K562 (cell line): ENCODE measurements around the gene PTPN1. TPM values are rescaled to one million over a fixed set of nuclear protein-coding genes. Genes with fewer than 3 reads are reported as not detected.

Experiments used
- CBX2 ChIP-seq: fragments of 200-600 bp; sonication (generic); IDR thresholded peaks from one replicate; pipeline ENCODE4 v1.6.1; 2012; ENCODE audit warnings: mild to moderate bottlenecking, low read length, inconsistent platforms; ENCODE audit not compliant: insufficient read depth, poor library complexity, severe bottlenecking
- CGGBP1 ChIP-seq: fragments of 250-450 bp; sonication (Bioruptor Pico); IDR thresholded peaks from 2 replicates; pipeline ENCODE4 v1.9.0; 2021; ENCODE audit warnings: mild to moderate bottlenecking
- CHAMP1 ChIP-seq: fragments of 450-650 bp; IDR thresholded peaks from 2 replicates; pipeline ENCODE4 v1.6.1; 2016; ENCODE audit warnings: mild to moderate bottlenecking
- ETV6 ChIP-seq, 3 experiments: fragments of 150-350 bp in 1 of 3; sonication (generic) in 1 of 3; formaldehyde crosslinking in 1 of 3; IDR thresholded peaks; 2 replicates each; pipeline versions ENCODE4 v1.6.1 to v1.8.0; 2014 to 2022; ENCODE audit warnings: borderline replicate concordance in 2 of 3, low read depth in 2 of 3, antibody characterized with exemption in 1 of 3, low read length in 1 of 3, mild to moderate bottlenecking in 1 of 3, missing genetic modification reagents in 1 of 3
- HEY1 ChIP-seq: fragments of 250-450 bp; sonication (Bioruptor Pico); IDR thresholded peaks from 2 replicates; pipeline ENCODE4 v1.5.0; 2020; ENCODE audit warnings: mild to moderate bottlenecking, moderate library complexity, borderline replicate concordance
- HINFP ChIP-seq: fragments of 450-650 bp; conservative IDR thresholded peaks from 2 replicates; pipeline ENCODE4 v1.6.1; 2016; ENCODE audit warnings: missing genetic modification characterization, low read depth, mild to moderate bottlenecking, control low read depth, missing compliant biosample characterization
- HNRNPUL1 ChIP-seq: fragments of 200-400 bp; formaldehyde crosslinking; IDR thresholded peaks from 2 replicates; pipeline ENCODE4 v1.6.1; 2017; ENCODE audit warnings: low read length
- MITF ChIP-seq: IDR thresholded peaks from 2 replicates; pipeline ENCODE4 v1.6.1; 2014; ENCODE audit warnings: antibody characterized with exemption
- NR2C2 ChIP-seq, 2 experiments: fragments of 200-800 bp in 1 of 2; sonication (Bioruptor generic) in 1 of 2; sonication (generic) in 1 of 2; formaldehyde crosslinking in 1 of 2; IDR thresholded peaks; 2 replicates each; pipeline versions ENCODE4 v1.6.1 to v1.8.0; 2016 to 2022; ENCODE audit warnings: mild to moderate bottlenecking in 1 of 2, missing compliant biosample characterization in 1 of 2, missing genetic modification characterization in 1 of 2, missing genetic modification reagents in 1 of 2
- PBX2 ChIP-seq, 2 experiments: IDR thresholded peaks in 1 of 2; conservative IDR thresholded peaks in 1 of 2; 2 replicates each; pipeline ENCODE4 v1.6.1; 2016; ENCODE audit warnings: low read depth in 2 of 2, mild to moderate bottlenecking in 1 of 2, missing compliant biosample characterization in 1 of 2, missing genetic modification characterization in 1 of 2, moderate library complexity in 1 of 2
- PURB ChIP-seq: sonication (generic); formaldehyde crosslinking; IDR thresholded peaks from 2 replicates; pipeline ENCODE4 v1.9.0; 2021; ENCODE audit warnings: low read depth, mild to moderate bottlenecking, missing genetic modification reagents
- RBM25 ChIP-seq: fragments of 200-400 bp; formaldehyde crosslinking; IDR thresholded peaks from 2 replicates; pipeline ENCODE4 v1.6.1; 2018; ENCODE audit warnings: low read length, low read depth, moderate library complexity; ENCODE audit not compliant: severe bottlenecking
- TRIM24 ChIP-seq, 2 experiments: fragments of 450-650 bp; IDR thresholded peaks; 2 replicates each; pipeline ENCODE4 v1.6.1; 2016
- ZFP30 ChIP-seq: fragments of 250-450 bp; sonication (Bioruptor Pico); IDR thresholded peaks from 2 replicates; pipeline ENCODE4 v1.8.0; 2022; ENCODE audit warnings: moderate library complexity, mild to moderate bottlenecking, inconsistent platforms, borderline replicate concordance
- ZNF175 ChIP-seq: fragments of 200-800 bp; sonication (Bioruptor generic); IDR thresholded peaks from 2 replicates; pipeline ENCODE4 v1.6.1; 2016; ENCODE audit warnings: low read depth, mild to moderate bottlenecking, missing genetic modification characterization, missing compliant biosample characterization
- polyA plus RNA-seq, 8 experiments: library from polyadenylated mRNA; depleted of rRNA in 4 of 8; stranded (reverse) in 5 of 8; unstranded in 3 of 8; fragments of >200 nt; fragmentation: Nextera tagmentation in 2 of 8; fragmentation: Illumina TruSeq in 1 of 8; extraction: Ambion mirVana in 2 of 8; extraction: Trizol in 1 of 8; gene quantifications; 2 replicates each; pipeline versions ENCODE4 v1.2.1 to v1.2.3, GENCODE V29; 2011 to 2014; ENCODE audit warnings: inconsistent platforms in 1 of 8, missing spikeins in 1 of 8
- total RNA-seq, 7 experiments: library from RNA; depleted of rRNA in 6 of 7; stranded (reverse); fragments of >200 nt in 6 of 7; fragmentation: Illumina TruSeq in 2 of 7; extraction: Trizol in 2 of 7; gene quantifications; 2 replicates each; pipeline versions ENCODE4 v1.2.1 to v1.2.3, GENCODE V29; 2011 to 2021; ENCODE audit warnings: low replicate concordance in 1 of 7

PTPN1 gene
- total and polyA plus RNA-seq, 9 of the 15 experiments (the other 6 are each of a cell fraction or from before 2014, with no cell fraction given) = 11.0 to 85.3 (median 54.0) TPM

GRCh38 chr20:50482396-50482981 is 27.7 kb upstream of the PTPN1 start (continued):
- TF ChIP-seq CHAMP1 = peak; percentile 21; the same call in 1 of the 2 replicates
- TF ChIP-seq CBX2 = no peak
- TF ChIP-seq ZFP30 (CRISPR knock-in tag) = no peak
- TF ChIP-seq HNRNPUL1 = no peak
- TF ChIP-seq HINFP = peak; percentile 76
- 0 out of 2 replicates have a peak, but pooled peaks have one; percentile 15 for TF ChIP-seq HEY1 (CRISPR knock-in tag)
- TF ChIP-seq RBM25 = no peak
- TF ChIP-seq PBX2 (CRISPR knock-in tag; IDR thresholded peaks at IDR 0.05; ENCODE audit: low read depth) = no peak
- TF ChIP-seq PBX2 (tag; conservative IDR thresholded peaks at IDR 0.05; ENCODE audit: low read depth) = no peak
- TF ChIP-seq ZNF175 = peak; percentile 62; the same call in 1 of the 2 replicates
- no peak for TF ChIP-seq MITF
- 0 out of 4 replicates have a peak, but pooled peaks of 1 of the 2 experiments have one; percentile 51 for TF ChIP-seq ETV6 (IDR thresholded peaks at IDR 0.05; ENCODE audit: borderline replicate concordance in 1 of 2, low read depth in 2 of 2, low read length in 1 of 2)
- TF ChIP-seq ETV6 (CRISPR knock-in tag; IDR thresholded peaks at IDR 0.05; ENCODE audit: borderline replicate concordance) = no peak
- no peak for TF ChIP-seq PURB (CRISPR knock-in tag)
- TF ChIP-seq NR2C2 (CRISPR knock-in tag; IDR thresholded peaks at IDR 0.05) = no peak
- 0 out of 2 replicates have a peak, but pooled peaks have one; percentile 18 for TF ChIP-seq NR2C2 (tag; IDR thresholded peaks at IDR 0.05)
- no peak for TF ChIP-seq CGGBP1
- TF ChIP-seq TRIM24 (IDR thresholded peaks at IDR 0.05) = peak; percentile 69 to 79; a peak in 2 of 4 replicates
